NCI-H226 (cell line): ENCODE measurements around the gene HAUS7.

Experiments used
- DNase-seq: peaks from one replicate; pipeline ENCODE4 v3.0.0-alpha.2; 2015

HAUS7 gene

GRCh38 chrX:153498453-153498852 is 28.1 kb upstream of the HAUS7 start:
- no peak for DNase-seq

GRCh38 chrX:153496590-153496959 is 26.2 kb upstream of the HAUS7 start:
- DNase-seq, result no peak

DNA sequence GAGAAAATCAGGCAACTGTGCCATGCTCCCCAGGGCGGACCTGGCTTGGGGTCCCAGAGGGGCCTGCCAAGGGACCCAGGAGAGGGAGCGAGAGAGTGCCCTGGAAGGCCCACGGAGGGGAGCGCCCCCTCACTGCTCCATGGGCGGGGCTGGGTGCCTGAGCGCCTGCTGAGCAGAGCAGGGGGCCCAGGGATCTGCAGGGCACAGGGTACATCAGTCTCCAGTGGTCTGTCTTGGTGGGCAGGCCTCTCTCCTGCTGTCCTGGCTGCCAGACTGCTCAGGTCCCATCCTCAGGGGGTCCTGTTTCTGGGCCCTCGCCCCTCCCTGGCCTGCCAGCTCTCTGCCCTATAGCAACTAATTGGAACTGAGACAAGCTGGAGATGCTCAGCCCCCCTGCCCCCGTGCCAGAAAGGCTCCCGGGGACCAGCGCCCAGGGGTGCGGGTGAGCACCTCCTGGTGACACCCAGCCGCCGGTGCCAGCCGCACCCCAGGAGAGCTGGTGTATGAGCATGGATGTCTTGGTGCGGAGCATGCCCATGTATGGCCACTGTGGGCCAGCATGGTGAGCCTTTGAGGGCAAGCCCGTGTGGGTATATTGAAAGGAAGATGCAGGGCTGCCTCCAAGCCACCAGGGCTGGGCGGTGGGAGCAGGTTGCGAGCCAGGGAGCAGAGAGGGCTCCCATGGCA is 25.7 kb upstream of the HAUS7 start:
- DNase-seq, result no peak

DNA sequence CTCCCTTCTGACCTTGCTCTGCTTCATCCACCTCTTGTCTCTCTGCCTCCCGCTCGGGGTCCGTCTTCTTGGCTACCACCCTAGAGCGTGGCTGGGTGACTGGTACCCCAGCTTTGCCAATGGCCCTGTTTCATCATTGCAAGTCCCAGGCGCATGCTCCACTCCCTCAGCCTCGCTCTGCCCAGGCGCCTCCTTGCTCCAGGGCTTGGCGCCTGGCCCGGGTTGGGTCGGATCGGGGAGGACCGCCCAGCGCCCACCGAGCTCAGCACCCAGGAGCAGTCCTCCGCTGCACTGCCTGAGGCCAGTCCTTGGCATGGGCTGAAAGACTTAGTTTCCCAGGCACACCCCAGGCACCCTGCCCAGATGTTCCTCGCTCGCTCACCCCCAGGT is 25.0 kb upstream of the HAUS7 start:
- peak; percentile 61 for DNase-seq

DNA sequence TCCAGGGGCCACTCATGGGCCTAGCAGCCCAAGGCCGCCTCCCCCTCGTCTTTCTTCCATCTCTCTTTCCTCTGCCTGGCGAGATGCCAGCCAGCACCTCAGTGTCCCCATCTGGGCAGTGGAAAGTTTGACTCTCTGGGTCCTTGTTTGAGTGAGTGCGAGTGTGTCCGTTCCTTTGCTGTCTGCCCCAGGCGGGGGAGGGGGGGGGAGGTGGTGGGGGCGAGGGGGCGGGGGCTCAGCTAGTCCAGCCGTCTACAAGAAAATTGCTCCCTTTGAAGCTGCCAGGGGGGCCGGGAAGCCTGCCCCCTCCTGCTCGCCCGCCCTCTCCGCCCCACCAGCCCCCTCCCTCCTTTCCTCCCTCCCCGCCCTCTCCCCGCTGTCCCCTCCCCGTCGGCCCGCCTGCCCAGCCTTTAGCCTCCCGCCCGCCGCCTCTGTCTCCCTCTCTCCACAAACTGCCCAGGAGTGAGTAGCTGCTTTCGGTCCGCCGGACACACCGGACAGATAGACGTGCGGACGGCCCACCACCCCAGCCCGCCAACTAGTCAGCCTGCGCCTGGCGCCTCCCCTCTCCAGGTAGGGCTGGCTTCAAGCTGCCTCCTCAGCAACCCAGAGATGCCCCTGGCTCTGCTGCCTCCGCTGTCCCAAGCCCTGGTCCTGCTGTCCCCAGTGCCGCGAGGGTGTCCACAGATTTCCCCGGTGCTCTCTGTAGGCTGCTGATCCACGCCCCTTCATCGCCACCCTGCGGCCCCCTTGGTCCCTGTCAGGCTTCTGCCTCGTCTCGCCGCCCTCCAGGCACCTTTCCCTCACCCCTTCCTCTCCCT is 24.4 kb upstream of the HAUS7 start, which contains the start of gene BGN:
Gene BGN (plus strand): TSS at position 440 of the 821 bp plus-strand sequence. CDS start 9,652 bp downstream, outside the sequence.
- peak; percentile 6 for DNase-seq

GRCh38 chrX:153494061-153494460 is 23.7 kb upstream of the HAUS7 start:
- DNase-seq, result no peak

DNA sequence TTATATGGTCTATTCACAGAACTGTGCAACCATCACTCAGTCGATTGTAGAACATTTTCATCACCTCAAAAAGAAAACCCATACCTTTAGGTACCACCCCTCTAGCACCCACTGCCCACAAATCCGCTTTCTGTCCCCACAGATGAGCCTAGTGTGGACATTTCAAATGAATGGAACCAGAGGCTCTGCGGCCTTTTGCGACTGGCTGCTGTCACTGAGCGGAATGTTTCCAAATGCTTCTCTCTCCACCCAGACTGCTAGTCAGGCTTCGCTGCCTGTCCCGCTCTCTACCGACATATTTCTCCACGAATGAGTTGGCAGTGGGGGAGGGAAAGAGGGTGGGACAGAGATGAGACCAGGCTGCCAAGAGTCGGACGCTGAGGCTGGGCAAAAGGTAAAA is 22.7 kb upstream of the HAUS7 start:
- DNase-seq, result no peak

- DNase-seq, result no peak
Measured at GRCh38 chrX:153492543-153492942, 22.2 kb upstream of the HAUS7 start.

GRCh38 chrX:153491918-153492317 is 21.5 kb upstream of the HAUS7 start:
- DNase-seq, result no peak

DNA sequence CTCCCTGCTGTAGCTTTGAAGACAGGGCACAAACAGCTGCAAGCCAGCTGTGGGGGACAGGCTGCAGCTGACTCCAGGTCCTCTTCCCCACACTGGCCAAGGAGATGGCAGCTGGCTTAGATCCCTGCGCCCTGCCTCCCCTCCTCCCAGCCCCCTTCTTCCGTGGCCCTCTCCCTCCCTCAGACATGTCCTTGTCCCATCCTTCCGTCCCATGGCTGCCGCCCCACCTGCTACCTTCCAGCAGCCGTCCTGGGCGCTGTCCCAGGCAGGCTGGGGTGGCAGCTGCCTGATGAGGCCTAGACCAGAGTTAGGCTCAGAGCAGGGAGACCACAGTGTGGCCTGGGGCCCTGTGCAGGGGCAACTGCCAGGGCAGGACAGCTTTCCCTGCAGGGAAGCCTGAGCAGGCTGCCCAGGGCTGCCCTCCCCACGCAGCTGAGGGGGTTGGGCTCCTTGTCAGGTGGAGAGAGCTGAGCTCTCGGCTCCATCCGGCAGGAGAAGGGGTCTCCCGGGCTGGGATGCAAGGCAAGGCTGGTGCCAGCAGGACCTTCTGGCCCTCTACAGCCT is 21.1 kb upstream of the HAUS7 start:
- DNase-seq, result no peak

GRCh38 chrX:153490217-153490930 is 20.0 kb upstream of the HAUS7 start:
- DNase-seq, result no peak

DNA sequence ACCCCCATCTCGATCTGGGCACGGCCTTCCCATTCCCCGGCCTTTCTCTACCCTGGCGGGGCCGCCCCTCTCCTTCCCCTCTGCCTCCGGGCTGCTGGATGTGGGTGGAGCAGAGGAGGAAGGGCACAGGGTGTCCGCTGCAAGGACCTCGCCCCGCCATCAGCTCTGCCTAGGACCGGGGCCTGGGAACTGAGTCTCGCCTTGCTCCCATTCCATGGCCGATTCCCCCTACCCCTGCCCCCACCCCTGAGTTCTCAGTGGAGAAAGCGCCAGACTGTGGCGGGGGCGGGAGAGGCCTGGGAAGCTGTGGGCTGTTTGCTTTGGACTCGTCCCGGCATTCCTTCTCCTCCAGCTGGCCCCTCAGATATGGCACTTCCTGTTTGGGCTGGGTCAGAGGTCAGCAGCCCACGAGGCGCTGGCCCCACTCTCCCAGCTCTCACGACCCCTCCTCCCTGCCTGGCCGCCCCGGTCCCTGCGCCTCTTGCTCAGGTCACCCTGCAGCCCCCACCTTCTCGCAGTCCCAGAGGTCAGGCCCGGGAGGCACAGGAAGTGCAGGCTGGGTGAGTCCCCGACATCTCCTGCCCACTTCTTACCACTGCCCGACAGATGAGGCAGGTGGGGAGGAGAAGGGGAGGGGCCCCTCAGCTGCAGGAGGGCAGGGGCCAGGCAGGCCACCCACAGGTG is 18.0 kb upstream of the HAUS7 start:
- peak; percentile 3 for DNase-seq

DNA sequence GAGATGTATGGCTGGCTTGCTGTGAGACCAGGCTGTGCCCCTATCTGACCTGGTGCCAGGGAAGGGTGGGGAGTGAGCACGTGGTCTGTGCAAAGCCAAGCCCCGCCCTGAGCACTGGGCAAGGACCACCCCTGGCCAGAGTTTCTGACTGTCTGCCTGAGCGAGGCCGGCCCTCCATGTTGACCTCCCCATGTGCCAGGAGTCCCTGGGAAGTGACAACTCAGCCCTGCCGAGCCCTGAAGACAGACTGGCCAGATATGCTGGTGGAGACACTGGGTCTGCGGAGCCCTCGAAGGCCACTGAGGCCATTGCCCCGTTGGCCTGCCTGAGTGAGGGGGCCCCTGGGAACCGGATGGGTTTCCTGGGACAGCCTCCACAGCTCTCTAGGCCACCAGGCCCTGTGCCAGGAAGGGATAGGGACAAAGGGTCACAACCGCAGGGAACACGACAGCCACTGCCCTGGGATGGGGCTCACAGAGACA is 17.3 kb upstream of the HAUS7 start:
- no peak for DNase-seq

GRCh38 chrX:153486171-153486570 is 15.8 kb upstream of the HAUS7 start:
- DNase-seq, result no peak

DNA sequence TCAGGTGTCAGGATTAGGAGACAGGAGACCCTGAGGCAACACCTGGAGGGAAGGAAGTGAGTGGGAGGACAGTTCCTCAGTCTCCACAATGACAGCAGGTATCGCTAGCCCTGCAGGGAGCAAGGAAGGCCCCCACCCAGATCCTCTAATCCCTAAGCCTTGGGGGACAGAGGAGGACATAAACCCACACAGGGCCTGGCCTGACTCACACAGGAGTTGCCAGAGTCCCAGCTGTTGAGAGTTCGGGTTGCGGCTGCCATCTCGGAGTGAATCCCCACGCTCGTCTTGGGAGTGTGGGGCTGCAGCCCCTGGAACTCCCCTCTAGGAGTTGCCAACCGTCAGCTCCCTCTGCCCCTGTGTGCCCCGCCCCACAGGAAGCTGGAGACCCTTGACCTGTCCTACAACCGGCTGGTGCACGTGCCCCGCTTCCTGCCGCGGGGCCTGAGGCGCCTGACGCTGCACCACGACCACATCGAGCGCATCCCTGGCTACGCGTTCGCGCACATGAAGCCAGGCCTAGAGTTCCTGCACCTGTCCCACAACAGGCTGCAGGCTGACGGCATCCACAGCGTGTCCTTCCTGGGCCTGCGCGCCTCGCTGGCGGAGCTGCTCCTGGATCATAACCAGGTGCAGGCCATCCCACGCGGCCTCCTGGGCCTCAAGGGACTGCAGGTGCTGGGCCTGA is 15.2 kb upstream of the HAUS7 start:
- DNase-seq, result no peak

- DNase-seq, result no peak
Measured at GRCh38 chrX:153482376-153483015, 12.1 kb upstream of the HAUS7 start.

DNA sequence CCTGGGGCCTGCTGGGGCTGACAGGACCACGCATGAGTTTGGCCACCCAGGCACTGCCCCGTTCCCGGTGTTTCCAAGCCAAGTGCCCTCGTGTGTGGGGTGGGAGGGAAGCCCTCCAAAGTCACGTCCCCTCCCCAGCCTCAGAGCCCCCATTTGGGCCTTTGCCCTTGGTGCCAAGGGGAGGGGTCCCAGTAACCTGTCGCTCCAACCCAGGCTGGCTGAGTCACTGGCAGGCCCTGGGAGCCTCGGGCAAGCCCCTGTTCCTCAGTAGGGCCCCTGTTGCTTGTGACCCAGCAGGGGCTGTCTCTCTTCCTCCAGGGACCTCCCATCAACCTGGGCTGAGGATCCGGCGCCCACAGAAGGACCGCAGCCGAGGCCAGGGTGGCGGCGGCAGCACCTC is 10.7 kb upstream of the HAUS7 start:
- DNase-seq, result no peak

DNA sequence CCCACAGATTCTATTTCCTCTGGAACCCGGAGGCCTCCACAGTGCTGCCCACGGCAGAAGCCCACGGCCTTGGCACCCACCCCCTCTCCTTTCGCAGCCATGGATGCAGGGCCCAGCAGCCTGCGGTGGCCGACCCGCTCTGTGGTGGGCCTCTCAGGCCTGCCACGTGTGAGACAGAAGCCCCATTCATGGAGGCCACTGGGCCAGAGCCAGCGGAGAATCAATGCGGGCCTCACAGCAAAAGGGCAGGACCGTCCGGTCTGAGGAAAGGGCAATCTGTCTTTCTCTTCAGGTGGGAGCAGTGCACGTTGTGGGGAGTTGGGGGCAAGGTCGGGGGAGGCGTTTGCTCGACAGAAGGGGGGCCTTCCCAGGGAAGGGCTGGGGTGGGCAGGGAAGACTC is 8.4 kb upstream of the HAUS7 start:
- no peak for DNase-seq

GRCh38 chrX:153477901-153478300 is 7.5 kb upstream of the HAUS7 start:
- DNase-seq, result no peak

DNA sequence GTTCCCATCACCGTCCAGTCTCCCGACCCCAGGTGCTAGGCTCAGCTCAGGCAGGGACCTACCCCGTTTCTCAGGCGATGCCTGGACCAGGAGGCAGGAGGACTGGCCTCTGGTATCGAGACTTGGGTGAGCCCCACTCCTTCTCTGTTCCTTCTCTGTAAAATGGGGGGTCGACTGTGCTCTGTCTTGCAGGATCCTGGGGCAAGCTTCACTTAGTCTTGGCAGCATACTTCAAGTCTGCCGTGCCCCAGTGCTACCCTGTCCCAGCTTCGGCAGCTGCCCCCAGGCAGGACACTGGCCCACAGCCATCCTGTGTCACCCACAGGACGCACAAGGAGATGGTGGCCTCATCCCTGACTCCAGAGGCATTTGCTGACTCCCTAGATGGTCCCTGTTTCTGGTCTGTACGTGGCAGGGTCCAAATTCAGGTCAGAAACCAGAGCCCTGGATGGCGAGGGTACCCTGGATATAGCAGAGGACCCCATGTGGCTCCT is 7.0 kb upstream of the HAUS7 start:
- no peak for DNase-seq

DNA sequence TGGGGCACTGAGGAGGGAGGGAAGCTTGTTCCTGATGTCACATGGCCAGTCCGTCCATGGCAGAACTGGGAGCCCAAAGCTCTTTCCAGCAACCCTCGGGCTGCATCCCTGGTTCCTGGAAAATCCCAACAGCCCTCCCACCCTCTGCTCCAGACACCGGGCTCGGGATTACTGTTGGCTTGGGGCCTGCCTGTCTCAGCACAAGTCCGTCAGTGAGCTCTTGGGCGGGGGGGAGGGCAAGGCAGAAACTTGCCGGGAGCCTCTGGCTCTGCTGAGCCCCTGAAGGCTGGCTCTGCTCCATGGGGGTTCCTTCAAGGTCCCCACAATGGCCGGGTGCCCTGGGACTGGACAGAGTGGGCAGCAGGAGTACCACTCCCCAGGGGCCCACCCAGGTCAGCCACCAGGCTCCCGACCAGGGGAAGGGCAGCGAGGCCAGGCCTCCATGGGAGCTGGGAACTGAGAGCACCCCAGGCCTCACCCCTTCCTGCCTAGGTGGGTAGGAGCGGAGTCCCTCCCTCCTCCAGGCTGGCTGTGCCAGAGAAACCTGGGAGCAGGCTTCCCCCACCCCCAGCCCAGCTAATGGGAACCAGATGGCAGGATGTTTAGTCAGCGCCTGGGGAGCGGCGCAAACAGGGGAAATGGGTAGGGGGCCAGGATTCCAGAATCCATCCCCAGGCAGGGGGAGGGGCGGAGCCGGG is 6.4 kb upstream of the HAUS7 start:
- DNase-seq, result no peak
